ENCODE results near the gene C5orf47.

DNA sequence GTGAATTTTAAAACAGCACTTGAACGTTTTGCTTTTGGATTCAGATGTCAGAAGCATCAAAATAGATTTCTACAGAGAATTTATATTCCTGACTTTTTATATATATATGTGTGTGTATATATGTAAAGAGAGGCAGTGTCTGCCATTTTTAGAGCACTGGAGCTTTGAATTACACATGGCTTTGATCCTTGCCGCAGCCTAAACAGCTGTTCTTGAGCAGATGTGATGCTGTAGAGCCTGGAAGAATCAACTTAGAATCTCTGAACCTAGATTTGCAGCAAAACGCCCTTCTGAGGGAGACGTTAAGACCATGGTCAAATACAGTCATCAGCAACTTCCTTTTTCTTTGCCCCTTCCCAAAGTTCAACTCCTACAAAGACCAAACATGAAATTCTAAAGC, 21.7 kb upstream of the C5orf47 start:
- TF ChIP-seq, protein P1, sequence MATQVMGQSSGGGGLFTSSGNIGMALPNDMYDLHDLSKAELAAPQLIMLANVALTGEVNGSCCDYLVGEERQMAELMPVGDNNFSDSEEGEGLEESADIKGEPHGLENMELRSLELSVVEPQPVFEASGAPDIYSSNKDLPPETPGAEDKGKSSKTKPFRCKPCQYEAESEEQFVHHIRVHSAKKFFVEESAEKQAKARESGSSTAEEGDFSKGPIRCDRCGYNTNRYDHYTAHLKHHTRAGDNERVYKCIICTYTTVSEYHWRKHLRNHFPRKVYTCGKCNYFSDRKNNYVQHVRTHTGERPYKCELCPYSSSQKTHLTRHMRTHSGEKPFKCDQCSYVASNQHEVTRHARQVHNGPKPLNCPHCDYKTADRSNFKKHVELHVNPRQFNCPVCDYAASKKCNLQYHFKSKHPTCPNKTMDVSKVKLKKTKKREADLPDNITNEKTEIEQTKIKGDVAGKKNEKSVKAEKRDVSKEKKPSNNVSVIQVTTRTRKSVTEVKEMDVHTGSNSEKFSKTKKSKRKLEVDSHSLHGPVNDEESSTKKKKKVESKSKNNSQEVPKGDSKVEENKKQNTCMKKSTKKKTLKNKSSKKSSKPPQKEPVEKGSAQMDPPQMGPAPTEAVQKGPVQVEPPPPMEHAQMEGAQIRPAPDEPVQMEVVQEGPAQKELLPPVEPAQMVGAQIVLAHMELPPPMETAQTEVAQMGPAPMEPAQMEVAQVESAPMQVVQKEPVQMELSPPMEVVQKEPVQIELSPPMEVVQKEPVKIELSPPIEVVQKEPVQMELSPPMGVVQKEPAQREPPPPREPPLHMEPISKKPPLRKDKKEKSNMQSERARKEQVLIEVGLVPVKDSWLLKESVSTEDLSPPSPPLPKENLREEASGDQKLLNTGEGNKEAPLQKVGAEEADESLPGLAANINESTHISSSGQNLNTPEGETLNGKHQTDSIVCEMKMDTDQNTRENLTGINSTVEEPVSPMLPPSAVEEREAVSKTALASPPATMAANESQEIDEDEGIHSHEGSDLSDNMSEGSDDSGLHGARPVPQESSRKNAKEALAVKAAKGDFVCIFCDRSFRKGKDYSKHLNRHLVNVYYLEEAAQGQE (IDR thresholded peaks at IDR 0.05; ENCODE audit: low read depth) = no peak
- TF ChIP-seq, protein P2, sequence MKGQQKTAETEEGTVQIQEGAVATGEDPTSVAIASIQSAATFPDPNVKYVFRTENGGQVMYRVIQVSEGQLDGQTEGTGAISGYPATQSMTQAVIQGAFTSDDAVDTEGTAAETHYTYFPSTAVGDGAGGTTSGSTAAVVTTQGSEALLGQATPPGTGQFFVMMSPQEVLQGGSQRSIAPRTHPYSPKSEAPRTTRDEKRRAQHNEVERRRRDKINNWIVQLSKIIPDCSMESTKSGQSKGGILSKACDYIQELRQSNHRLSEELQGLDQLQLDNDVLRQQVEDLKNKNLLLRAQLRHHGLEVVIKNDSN (IDR thresholded peaks at IDR 0.05) = no peak
- TF ChIP-seq EP300 (IDR thresholded peaks at IDR 0.05; ENCODE audit: borderline replicate concordance) (no peak), EGR1 (IDR thresholded peaks at IDR 0.05) (no peak)

All from Ishikawa (cell line).